ENCODE data around the gene PPP3CA.
"Not testable (repeated sequence)": the region's sequence is repeated elsewhere in the genome, so short reads cannot be mapped to it uniquely, and the experiment has no call there.

Gene PPP3CA

GRCh38 chr4:101135371-101136010, 211.8 kb downstream of the PPP3CA start:
- DNase-seq: no peak
- intact Hi-C loops (cut with DNase I): no loop called here

DNA sequence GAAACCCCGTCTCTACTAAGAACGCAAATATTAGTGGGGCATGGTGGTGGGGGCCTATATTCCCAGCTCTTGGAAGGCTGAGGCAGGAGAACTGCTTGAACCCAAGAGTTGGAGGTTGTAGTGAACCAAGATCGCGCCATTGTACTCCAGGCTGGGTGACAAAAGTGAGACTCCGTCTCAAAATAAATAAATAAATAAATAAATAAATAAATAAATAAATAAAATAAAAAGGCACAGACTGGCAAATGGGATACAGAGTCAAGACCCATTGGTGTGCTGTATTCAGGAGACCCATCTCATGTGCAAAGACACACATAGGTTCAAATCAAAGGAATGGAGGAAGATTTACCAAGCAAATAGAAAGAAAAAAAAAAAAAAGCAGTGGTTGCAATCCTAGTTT, 216.3 kb downstream of the PPP3CA start:
- DNase-seq; intact Hi-C loops (cut with DNase I): not testable (repeated sequence)

DNA sequence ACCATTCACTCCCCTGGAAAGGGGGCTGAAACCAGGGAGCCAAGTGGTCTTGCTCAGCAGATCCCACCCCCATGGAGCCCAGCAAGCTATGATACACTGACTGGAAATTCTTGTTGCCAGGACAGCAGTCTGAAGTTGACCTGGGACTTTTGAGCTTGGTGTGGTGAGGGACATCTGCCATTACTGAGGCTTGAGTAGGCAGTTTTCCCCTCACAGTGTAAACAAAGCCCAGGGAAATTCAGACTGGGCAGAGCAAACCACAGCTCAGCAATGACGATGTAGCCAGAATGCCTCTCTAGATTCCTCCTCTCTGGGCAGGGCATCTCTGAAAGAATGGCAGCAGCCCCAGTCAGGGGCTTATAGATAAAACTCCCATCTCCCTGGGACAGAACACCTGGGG, 218.4 kb downstream of the PPP3CA start:
- DNase-seq; intact Hi-C loops (cut with DNase I): not testable (repeated sequence)

GRCh38 chr4:101128473-101128872, 218.9 kb downstream of the PPP3CA start:
- intact Hi-C loops (cut with DNase I): no loop called here
- no peak for DNase-seq

- intact Hi-C loops (cut with DNase I): no loop called here
- DNase-seq: no peak
Measured at GRCh38 chr4:101127176-101127790, 220.0 kb downstream of the PPP3CA start.

GRCh38 chr4:101126059-101126458, 221.3 kb downstream of the PPP3CA start:
- intact Hi-C loops (cut with DNase I): no loop called here
- no peak for DNase-seq

DNA sequence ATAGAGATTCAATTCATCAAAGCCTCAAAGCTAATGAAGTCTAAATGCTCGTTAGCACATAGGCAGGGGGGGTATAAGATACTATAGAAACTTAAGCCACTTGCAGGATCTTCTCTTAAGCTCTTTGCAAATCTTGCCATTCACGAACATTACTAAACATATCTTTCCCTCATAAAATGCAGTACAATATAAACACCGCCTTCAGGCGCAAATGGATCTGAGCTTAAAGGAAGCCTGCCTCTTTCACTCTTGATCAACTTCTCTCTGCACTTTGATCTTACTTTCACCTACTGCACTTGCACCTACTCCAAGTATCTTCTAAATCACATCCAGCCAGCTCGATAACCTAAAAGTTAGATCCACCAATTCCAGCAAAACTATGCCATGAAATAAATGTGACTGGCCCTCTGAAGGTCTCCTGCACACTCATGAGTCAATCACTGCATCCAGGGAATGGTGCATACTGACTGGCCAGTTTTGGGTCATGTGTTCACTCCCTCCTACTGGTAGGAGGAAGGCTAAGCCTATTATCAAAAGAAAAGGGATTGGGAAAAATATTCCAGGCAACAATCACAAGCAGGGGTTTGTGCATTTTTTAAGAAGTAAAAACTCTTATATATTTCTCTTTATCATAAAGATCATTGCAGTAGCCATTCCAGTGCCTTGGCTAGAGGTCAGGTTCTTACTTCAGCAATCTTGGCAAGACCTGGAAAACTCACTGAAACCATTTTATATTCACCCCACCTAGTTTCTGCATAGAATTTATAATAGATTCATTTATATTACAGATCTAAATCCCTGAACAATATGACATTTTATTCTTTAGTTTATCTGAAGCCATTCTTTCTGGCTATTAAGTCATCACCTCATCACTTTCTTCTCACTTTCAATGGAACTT, 222.0 kb downstream of the PPP3CA start:
- DNase-seq: no peak
- intact Hi-C loops (cut with DNase I): no loop called here

DNA sequence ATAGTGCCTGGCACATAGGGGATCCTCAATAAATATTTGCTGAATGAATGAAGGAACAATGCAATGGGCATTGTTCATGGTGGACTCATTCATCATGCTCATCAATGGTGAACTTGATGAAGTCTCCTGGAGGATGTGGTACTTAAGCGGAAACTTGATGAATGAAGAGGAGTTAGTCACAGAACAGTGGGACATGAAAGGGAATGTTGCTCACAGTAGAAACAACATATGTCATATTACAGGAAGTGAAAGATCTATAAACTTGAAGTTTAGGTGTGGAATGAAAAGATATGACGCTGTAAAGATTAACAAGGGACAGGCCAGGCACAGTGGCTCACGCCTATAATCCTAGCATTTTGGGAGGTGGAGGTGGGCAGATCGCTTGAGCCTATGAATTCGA, 224.1 kb downstream of the PPP3CA start:
- no peak for DNase-seq
- intact Hi-C loops (cut with DNase I): no loop called here

DNA sequence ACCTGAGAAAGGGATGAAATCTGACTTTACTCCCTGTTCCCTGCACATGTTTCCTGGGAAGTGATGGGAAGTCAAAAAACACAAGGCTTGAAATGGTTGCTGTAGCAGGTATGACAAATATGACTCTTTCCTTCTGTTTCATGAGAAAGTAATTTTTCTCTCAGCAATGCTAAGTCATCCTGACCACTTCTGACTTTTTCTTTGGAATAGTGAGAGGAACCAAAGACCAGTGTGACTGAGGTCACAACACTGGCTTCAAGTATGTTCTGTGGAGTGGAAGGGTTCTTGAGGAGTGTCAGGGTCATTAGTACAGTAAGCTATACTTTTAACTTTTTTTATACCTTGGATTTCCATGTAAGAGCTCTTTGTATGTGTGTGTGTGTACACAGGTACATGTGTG, 225.3 kb downstream of the PPP3CA start:
- intact Hi-C loops (cut with DNase I): no loop called here
- no peak for DNase-seq

- peak in 3 of 42 donors; percentile 32 to 44 (median 37) for DNase-seq
- intact Hi-C loops (cut with DNase I): no loop called here
Measured at GRCh38 chr4:101119141-101119540, 228.2 kb downstream of the PPP3CA start.

GRCh38 chr4:101118617-101119016, 228.7 kb downstream of the PPP3CA start:
- no peak for DNase-seq
- intact Hi-C loops (cut with DNase I): no loop called here

DNA sequence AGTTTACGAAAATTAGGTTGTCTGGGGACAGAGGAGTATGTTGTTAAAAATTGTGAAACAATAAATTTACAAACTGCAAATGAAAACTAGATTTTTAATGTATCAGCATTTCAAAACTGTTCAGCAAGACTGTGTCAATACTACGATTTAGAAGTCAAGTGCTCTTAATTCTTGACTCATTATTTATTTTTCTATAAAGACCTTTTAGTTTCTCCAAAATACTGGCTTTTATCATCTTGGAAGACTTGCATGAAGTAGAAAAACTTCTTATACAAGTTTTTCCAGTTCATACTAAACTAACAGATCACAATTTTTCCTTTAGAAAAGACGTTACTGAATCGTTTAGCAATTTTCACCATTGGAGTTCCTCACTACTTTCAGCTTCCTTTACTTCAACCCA, 231.4 kb downstream of the PPP3CA start:
- intact Hi-C loops (cut with DNase I): no loop called here
- DNase-seq: no peak

DNA sequence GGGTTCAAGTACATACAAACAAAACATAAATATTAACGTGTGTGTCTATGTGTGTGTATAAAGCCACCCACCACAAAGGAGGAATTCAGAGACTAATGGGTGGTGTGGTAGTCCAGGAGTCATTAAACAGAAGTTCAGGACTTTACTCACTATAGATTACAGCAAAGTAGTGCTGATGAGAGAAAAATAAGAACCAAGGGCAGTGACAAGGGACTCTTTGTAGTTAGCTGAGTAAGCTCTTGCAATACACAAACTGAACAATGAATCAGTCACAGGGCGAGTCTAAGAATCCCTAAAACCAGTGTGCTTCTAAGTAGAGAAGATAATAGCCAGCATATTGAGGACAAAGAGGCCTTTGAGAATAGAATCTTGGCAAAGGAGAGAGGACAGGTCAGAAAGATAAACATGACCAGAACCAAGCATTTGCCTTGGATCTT, 232.4 kb downstream of the PPP3CA start:
- DNase-seq: peak in 14 of 42 donors; percentile 39 to 81 (median 56)
- intact Hi-C loops (cut with DNase I): no loop called here

GRCh38 chr4:101104312-101105052, 242.8 kb downstream of the PPP3CA start:
- intact Hi-C loops (cut with DNase I): no loop called here
- no peak for DNase-seq

DNA sequence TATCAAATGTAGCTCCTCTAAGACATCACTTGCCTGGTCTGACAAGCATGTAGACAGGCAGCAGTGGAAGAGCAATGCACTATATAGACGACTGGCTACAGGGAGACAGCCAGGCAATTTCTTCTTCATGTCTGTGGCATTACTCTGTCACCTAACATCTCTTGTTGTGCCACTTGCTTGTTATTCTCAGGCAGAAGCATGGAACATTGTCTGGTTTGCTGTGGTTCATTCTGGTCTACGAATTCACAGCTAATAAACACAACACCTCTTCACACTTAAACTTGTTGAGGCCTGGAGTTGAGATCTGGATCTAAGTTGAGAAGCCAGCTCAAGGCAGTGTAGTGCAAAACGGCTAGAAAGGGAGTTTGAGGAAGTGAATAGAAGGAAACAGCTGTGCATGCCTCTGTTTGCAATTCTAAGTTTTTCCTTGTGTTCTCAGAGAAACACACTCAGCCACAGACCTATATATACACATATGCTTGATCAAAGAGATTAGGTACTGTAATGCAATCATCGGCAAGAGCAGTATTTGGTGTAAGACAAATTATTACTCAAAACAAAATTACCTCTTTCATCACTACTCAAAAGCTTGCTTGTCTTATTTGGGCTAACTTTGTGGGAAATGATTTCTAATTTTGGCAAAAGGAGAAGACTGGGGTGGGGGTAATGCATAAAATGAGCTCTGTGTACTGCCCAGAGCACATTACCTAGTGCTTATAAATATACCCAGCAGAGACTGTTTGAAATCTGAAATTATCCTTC, 243.8 kb downstream of the PPP3CA start:
- intact Hi-C loops (cut with DNase I): no loop called here
- peak in 7 of 42 donors; percentile 13 to 51 (median 30) for DNase-seq

GRCh38 chr4:101102114-101102742, 245.1 kb downstream of the PPP3CA start:
- intact Hi-C loops (cut with DNase I): no loop called here
- DNase-seq: peak in 41 of 42 donors; percentile 27 to 87 (median 68)

- intact Hi-C loops (cut with DNase I): no loop called here
- DNase-seq: no peak
Measured at GRCh38 chr4:101101072-101101471, 246.3 kb downstream of the PPP3CA start.

All from head of caudate nucleus (tissue), 42 donors.